GM12878 (cell line): ENCODE measurements around the gene GM2A. TPM values are rescaled to one million over a fixed set of nuclear protein-coding genes. Genes with fewer than 3 reads are reported as not detected.

ENCODE experiments used
- BCL11A ChIP-seq: IDR thresholded peaks from 2 replicates; pipeline ENCODE4 v1.6.1; 2011; ENCODE audit warnings: low read depth, low read length
- BRCA1 ChIP-seq: IDR thresholded peaks from 2 replicates; pipeline ENCODE4 v1.6.1; 2011; ENCODE audit warnings: low read depth, low read length, improper control_type of control experiment
- DPF2 ChIP-seq: fragments of 450-650 bp; IDR thresholded peaks from 2 replicates; pipeline ENCODE4 v1.6.1; 2017; ENCODE audit warnings: mild to moderate bottlenecking
- HDAC2 ChIP-seq: fragments of 200-600 bp; sonication (generic); IDR thresholded peaks from 2 replicates; pipeline ENCODE4 v1.6.1; 2017
- IKZF2 ChIP-seq, 2 experiments: fragments of 450-650 bp; IDR thresholded peaks; 2 replicates each; pipeline ENCODE4 v1.6.1; 2017; ENCODE audit warnings: mild to moderate bottlenecking in 2 of 2, moderate library complexity in 2 of 2
- JUNB ChIP-seq: IDR thresholded peaks from 2 replicates; pipeline ENCODE4 v1.6.1; 2016; ENCODE audit warnings: antibody characterized with exemption, mild to moderate bottlenecking
- MEF2A ChIP-seq: IDR thresholded peaks from 2 replicates; pipeline ENCODE4 v1.6.1; 2011; ENCODE audit warnings: low read depth, mild to moderate bottlenecking, low read length, moderate library complexity; ENCODE audit not compliant: insufficient read depth
- MEF2B ChIP-seq: fragments of 450-650 bp; IDR thresholded peaks from 2 replicates; pipeline ENCODE4 v1.6.1; 2018; ENCODE audit warnings: mild to moderate bottlenecking, moderate library complexity; ENCODE audit not compliant: partially characterized antibody, poor library complexity, severe bottlenecking
- NFYA ChIP-seq: IDR thresholded peaks from 2 replicates; pipeline ENCODE4 v1.6.1; 2011; ENCODE audit warnings: low read depth, mild to moderate bottlenecking, low read length, improper control_type of control experiment, borderline replicate concordance
- NR2F1 ChIP-seq: fragments of 450-650 bp; conservative IDR thresholded peaks from 2 replicates; pipeline ENCODE4 v1.6.1; 2017; ENCODE audit warnings: mild to moderate bottlenecking
- NRF1 ChIP-seq: conservative IDR thresholded peaks from 2 replicates; pipeline ENCODE4 v1.6.1; 2011; ENCODE audit warnings: mild to moderate bottlenecking, low read depth, low read length, improper control_type of control experiment
- PAX5 ChIP-seq: IDR thresholded peaks from 2 replicates; pipeline ENCODE4 v1.6.1; 2011; ENCODE audit warnings: low read depth, low read length, borderline replicate concordance
- PAX8 ChIP-seq: fragments of 450-650 bp; IDR thresholded peaks from 2 replicates; pipeline ENCODE4 v1.6.1; 2017; ENCODE audit warnings: mild to moderate bottlenecking, moderate library complexity
- POLR2AphosphoS5 ChIP-seq: IDR thresholded peaks from 2 replicates; pipeline ENCODE4 v1.6.1; 2011; ENCODE audit warnings: mild to moderate bottlenecking, low read length, inconsistent platforms
- POU2F2 ChIP-seq: IDR thresholded peaks from 3 replicates; pipeline ENCODE4 v1.6.1; 2011; ENCODE audit warnings: low read depth, mild to moderate bottlenecking, low read length, borderline replicate concordance
- RCOR1 ChIP-seq: conservative IDR thresholded peaks from 2 replicates; pipeline ENCODE4 v1.6.1; 2012; ENCODE audit warnings: low read depth, low read length, improper control_type of control experiment
- RFX5 ChIP-seq: IDR thresholded peaks from 2 replicates; pipeline ENCODE4 v1.6.1; 2011; ENCODE audit warnings: low read depth, low read length, improper control_type of control experiment
- SMARCA5 ChIP-seq: fragments of 450-650 bp; IDR thresholded peaks from 2 replicates; pipeline ENCODE4 v1.6.1; 2017; ENCODE audit warnings: mild to moderate bottlenecking
- SPI1 ChIP-seq: IDR thresholded peaks from 2 replicates; pipeline ENCODE4 v1.6.1; 2011; ENCODE audit warnings: low read depth, mild to moderate bottlenecking, low read length, moderate library complexity, borderline replicate concordance; ENCODE audit not compliant: insufficient read depth
- TCF12 ChIP-seq: IDR thresholded peaks from 2 replicates; pipeline ENCODE4 v1.6.1; 2011; ENCODE audit warnings: low read depth, mild to moderate bottlenecking, low read length
- WRNIP1 ChIP-seq: IDR thresholded peaks from 2 replicates; pipeline ENCODE4 v1.6.1; 2011; ENCODE audit warnings: low read depth, low read length, improper control_type of control experiment, borderline replicate concordance
- YY1 ChIP-seq: IDR thresholded peaks from 2 replicates; pipeline ENCODE4 v1.6.1; 2011; ENCODE audit warnings: low read depth, mild to moderate bottlenecking, low read length
- ZBED1 ChIP-seq: IDR thresholded peaks from 2 replicates; pipeline ENCODE4 v1.6.1; 2016; ENCODE audit warnings: borderline replicate concordance
- ZNF207 ChIP-seq: fragments of 450-650 bp; IDR thresholded peaks from 2 replicates; pipeline ENCODE4 v1.6.1; 2014; ENCODE audit warnings: antibody characterized with exemption, mild to moderate bottlenecking, borderline replicate concordance
- ZNF24 ChIP-seq: fragments of 450-650 bp; IDR thresholded peaks from 2 replicates; pipeline ENCODE4 v1.6.1; 2017; ENCODE audit warnings: antibody characterized with exemption, mild to moderate bottlenecking
- ZSCAN29 ChIP-seq: fragments of 450-650 bp; IDR thresholded peaks from 2 replicates; pipeline ENCODE4 v1.6.1; 2017; ENCODE audit warnings: mild to moderate bottlenecking, moderate library complexity
- polyA plus RNA-seq, 11 experiments: library from polyadenylated mRNA; depleted of rRNA in 4 of 11; unstranded in 6 of 11; stranded (reverse) in 5 of 11; fragments of >200 nt; fragmentation: Nextera tagmentation in 4 of 11; fragmentation: Illumina TruSeq in 1 of 11; extraction: Ambion mirVana in 4 of 11; extraction: Trizol in 1 of 11; gene quantifications; 1 replicate in 1 of 11; 2 replicates in 10 of 11; pipeline versions ENCODE4 v1.2.1 to v1.2.3, GENCODE V29; 2011 to 2016; ENCODE audit warnings: inconsistent platforms in 2 of 11, missing spikeins in 2 of 11, low read depth in 1 of 11
- total RNA-seq, 4 experiments: library from RNA; depleted of rRNA in 3 of 4; stranded (reverse); fragments of >200 nt in 3 of 4; fragmentation: Illumina TruSeq in 1 of 4; extraction: Trizol in 1 of 4; gene quantifications; 2 replicates each; pipeline versions ENCODE4 v1.2.1 to v1.2.3, GENCODE V29; 2013 to 2021
- TF ChIP-seq, protein P1 (sequence below): fragments of 450-650 bp; IDR thresholded peaks from 2 replicates; pipeline ENCODE4 v1.6.1; 2018; ENCODE audit warnings: borderline replicate concordance, mild to moderate bottlenecking; ENCODE audit not compliant: partially characterized antibody
- TF ChIP-seq, protein P2 (sequence below): fragments of 450-650 bp; IDR thresholded peaks from 2 replicates; pipeline ENCODE4 v1.6.1; 2016; ENCODE audit warnings: mild to moderate bottlenecking
- TF ChIP-seq, protein P3 (sequence below): fragments of 150-350 bp; IDR thresholded peaks from 2 replicates; pipeline ENCODE4 v1.6.1; 2014; ENCODE audit warnings: mild to moderate bottlenecking, low read depth, low read length

GM2A gene
- total and polyA plus RNA-seq, 10 of the 15 experiments (the other 5 are each of a cell fraction or from before 2014, with no cell fraction given) = 33.6 to 106 (median 68.2) TPM

DNA sequence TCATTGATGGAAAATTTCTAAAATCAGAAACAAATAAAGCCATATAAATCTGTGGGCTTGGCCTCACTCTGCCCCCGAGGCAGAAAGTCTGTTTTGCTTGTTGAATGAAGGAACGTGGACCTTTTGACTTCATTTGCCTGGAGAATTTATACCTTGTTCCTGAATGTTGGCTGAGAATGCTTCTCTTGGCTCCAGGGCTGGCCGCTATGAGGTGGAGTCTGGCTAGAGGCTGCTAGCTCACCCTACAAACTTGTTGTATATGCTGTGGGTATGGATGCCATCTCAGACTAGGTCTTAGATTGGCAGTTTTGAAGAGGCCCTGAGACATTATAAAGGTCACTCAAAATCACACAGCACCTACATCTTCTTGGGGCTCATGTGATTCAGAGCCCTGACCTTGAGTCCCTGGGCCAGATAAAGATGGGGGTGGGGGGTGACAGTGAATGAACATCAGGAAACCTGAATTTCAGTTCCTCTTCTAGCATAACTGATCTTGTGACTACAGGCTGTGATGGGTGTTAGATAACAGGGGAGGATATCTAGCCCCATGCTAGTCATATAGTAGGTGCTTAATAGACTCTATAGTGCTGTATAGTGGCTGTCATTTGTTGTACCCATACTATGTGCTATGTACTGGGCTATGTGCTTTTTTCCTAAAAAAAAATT is 2.8 kb downstream of the GM2A start (continued):
- TF ChIP-seq, protein P1, sequence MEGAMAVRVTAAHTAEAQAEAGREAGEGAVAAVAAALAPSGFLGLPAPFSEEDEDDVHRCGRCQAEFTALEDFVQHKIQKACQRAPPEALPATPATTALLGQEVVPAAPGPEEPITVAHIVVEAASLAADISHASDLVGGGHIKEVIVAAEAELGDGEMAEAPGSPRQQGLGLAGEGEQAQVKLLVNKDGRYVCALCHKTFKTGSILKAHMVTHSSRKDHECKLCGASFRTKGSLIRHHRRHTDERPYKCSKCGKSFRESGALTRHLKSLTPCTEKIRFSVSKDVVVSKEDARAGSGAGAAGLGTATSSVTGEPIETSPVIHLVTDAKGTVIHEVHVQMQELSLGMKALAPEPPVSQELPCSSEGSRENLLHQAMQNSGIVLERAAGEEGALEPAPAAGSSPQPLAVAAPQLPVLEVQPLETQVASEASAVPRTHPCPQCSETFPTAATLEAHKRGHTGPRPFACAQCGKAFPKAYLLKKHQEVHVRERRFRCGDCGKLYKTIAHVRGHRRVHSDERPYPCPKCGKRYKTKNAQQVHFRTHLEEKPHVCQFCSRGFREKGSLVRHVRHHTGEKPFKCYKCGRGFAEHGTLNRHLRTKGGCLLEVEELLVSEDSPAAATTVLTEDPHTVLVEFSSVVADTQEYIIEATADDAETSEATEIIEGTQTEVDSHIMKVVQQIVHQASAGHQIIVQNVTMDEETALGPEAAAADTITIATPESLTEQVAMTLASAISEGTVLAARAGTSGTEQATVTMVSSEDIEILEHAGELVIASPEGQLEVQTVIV = no peak
- TF ChIP-seq BRCA1 = no peak
- no peak for TF ChIP-seq ZBED1
- peak; percentile 63; the same call in 1 of the 3 replicates for TF ChIP-seq POU2F2
- no peak for TF ChIP-seq RFX5
- no peak for TF ChIP-seq SMARCA5
- TF ChIP-seq NFYA = no peak
- peak; percentile 96 for TF ChIP-seq NR2F1
- no peak for TF ChIP-seq ZNF207
- no peak for TF ChIP-seq RCOR1
- TF ChIP-seq POLR2AphosphoS5 = no peak; the same call in 1 of the 2 replicates
- TF ChIP-seq ZNF24 = 0 out of 2 replicates have a peak, but pooled peaks have one; percentile 35
- 0 out of 2 replicates have a peak, but pooled peaks have one; percentile 31 for TF ChIP-seq TCF12
- no peak for TF ChIP-seq WRNIP1
- peak; percentile 41 for TF ChIP-seq MEF2B
- peak; percentile 81 to 90 for TF ChIP-seq IKZF2 (IDR thresholded peaks at IDR 0.05)
- TF ChIP-seq NRF1 = no peak
- TF ChIP-seq SPI1 = peak; percentile 99
- TF ChIP-seq PAX5 = no peak
- TF ChIP-seq JUNB = no peak
- TF ChIP-seq YY1 = peak; percentile 68
- TF ChIP-seq DPF2 = peak; percentile 95
- TF ChIP-seq BCL11A = peak; percentile 33; the same call in 1 of the 2 replicates
- 0 out of 2 replicates have a peak, but pooled peaks have one; percentile 60 for TF ChIP-seq MEF2A
- no peak for TF ChIP-seq PAX8
- TF ChIP-seq, protein P2, sequence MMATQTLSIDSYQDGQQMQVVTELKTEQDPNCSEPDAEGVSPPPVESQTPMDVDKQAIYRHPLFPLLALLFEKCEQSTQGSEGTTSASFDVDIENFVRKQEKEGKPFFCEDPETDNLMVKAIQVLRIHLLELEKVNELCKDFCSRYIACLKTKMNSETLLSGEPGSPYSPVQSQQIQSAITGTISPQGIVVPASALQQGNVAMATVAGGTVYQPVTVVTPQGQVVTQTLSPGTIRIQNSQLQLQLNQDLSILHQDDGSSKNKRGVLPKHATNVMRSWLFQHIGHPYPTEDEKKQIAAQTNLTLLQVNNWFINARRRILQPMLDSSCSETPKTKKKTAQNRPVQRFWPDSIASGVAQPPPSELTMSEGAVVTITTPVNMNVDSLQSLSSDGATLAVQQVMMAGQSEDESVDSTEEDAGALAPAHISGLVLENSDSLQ = peak; percentile 81
- TF ChIP-seq HDAC2 = no peak
- TF ChIP-seq ZSCAN29 = no peak
- TF ChIP-seq, protein P3, sequence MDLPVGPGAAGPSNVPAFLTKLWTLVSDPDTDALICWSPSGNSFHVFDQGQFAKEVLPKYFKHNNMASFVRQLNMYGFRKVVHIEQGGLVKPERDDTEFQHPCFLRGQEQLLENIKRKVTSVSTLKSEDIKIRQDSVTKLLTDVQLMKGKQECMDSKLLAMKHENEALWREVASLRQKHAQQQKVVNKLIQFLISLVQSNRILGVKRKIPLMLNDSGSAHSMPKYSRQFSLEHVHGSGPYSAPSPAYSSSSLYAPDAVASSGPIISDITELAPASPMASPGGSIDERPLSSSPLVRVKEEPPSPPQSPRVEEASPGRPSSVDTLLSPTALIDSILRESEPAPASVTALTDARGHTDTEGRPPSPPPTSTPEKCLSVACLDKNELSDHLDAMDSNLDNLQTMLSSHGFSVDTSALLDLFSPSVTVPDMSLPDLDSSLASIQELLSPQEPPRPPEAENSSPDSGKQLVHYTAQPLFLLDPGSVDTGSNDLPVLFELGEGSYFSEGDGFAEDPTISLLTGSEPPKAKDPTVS = no peak
